Tibial nerve (tissue), 4 donors: ENCODE measurements around the gene PVALEF. TPM values are rescaled to one million over a fixed set of nuclear protein-coding genes. Genes with fewer than 3 reads are reported as not detected.

Experiments
- DNase-seq, 2 donors: peaks; one replicate each; pipeline ENCODE4 v3.0.0-alpha.2; 2019; ENCODE audit warnings: low spot score in 2 of 2
- H3K27ac ChIP-seq, 4 donors: fragments of 200-600 bp; sonication (generic) in 3 of 4; one replicate each; pipeline ENCODE4 v1.5.1; 2017 to 2019; ENCODE audit warnings: mild to moderate bottlenecking in 1 of 4
- H3K27me3 ChIP-seq, 2 donors: fragments of 200-600 bp; sonication (generic) in 1 of 2; one replicate each; pipeline versions ENCODE4 v1.5.1 to v1.6.0; 2017 to 2019
- H3K36me3 ChIP-seq, 3 donors: fragments of 200-600 bp; sonication (generic); one replicate each; pipeline ENCODE4 v1.5.1; 2018 to 2019
- H3K4me1 ChIP-seq, 4 donors: fragments of 200-600 bp; sonication (generic) in 3 of 4; one replicate each; pipeline ENCODE4 v1.5.1; 2017 to 2019
- H3K4me3 ChIP-seq, 4 donors: fragments of 200-600 bp; sonication (generic) in 3 of 4; one replicate each; pipeline ENCODE4 v1.5.1; 2017 to 2019; ENCODE audit warnings: mild to moderate bottlenecking in 1 of 4, moderate library complexity in 1 of 4
- H3K9me3 ChIP-seq, 4 donors: fragments of 200-600 bp; sonication (generic) in 3 of 4; one replicate each; pipeline ENCODE4 v1.5.1; 2017 to 2019
- CTCF ChIP-seq, 5 experiments: fragments of 200-600 bp in 3 of 5; fragments of 450-650 bp in 2 of 5; sonication (generic) in 3 of 5; IDR thresholded peaks; one replicate each; pipeline ENCODE4 v1.5.1; 2016 to 2019; ENCODE audit warnings: antibody characterized with exemption in 5 of 5, mild to moderate bottlenecking in 3 of 5, moderate library complexity in 2 of 5
- EP300 ChIP-seq, 2 donors: sonication (generic); formaldehyde crosslinking; IDR thresholded peaks; one replicate each; pipeline ENCODE4 v1.6.1; 2017; ENCODE audit warnings: antibody characterized with exemption in 2 of 2, mild to moderate bottlenecking in 1 of 2
- POLR2A ChIP-seq, 2 donors: fragments of 450-650 bp; IDR thresholded peaks; one replicate each; pipeline ENCODE4 v1.6.1; 2017; ENCODE audit warnings: antibody characterized with exemption in 2 of 2, mild to moderate bottlenecking in 2 of 2, moderate library complexity in 2 of 2
- WGBS, 2 donors: methylation state at CpG; one replicate each; pipeline ENCODE4 v1.1.5; 2018; 5-methylcytosine and 5-hydroxymethylcytosine counted together
- total RNA-seq, 4 donors: library from RNA; depleted of rRNA; stranded (reverse); fragments of >200 nt; gene quantifications; one replicate each; pipeline ENCODE4 v1.1.0, GENCODE V29; 2016

The PVALEF gene
- total RNA-seq, 4 donors from 2014 or later, result not detected

DNA sequence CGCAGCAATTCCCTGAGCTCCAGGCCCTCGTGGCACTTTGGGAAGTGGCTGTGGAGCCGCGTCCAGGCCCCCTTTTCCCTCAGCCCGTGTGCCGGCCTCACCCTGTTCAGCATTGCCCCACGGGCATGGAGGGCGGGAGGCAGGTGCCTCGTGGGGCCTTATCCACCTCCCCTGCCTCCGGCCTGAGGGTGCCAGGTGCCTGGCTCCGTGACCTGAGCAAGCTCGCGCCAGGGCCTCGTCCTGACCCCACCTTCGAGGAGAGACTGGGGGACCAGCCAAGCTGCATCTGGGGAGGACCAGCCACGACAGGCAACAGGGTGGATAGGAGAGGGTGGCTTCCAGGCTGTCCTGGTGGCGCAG, 27.7 kb downstream of the PVALEF start:
- DNase-seq, result no peak
- TF ChIP-seq EP300 (IDR thresholded peaks at IDR 0.05) (no peak), CTCF (IDR thresholded peaks at IDR 0.05) (no peak), POLR2A (IDR thresholded peaks at IDR 0.05) (no peak)
- H3K4me3 ChIP-seq, result no peak overlapping the region
- no peak overlapping the region for H3K27ac ChIP-seq
- no peaks in the 10 kb centered on the region for H3K9me3 ChIP-seq
- peaks cover 0 to 5% (median 0%) of the 10 kb centered on the region in 4 donors for H3K4me1 ChIP-seq
- H3K36me3 ChIP-seq, result peaks cover 0 to 97% (median 2%) of the 10 kb centered on the region in 3 donors
- no peaks in the 10 kb centered on the region for H3K27me3 ChIP-seq
- WGBS, 2 donors, result 86 to 88% methylated on average over 9 to 11 of the region's 17 CpGs

GRCh38 chr17:81193470-81194224, 28.3 kb downstream of the PVALEF start:
- peaks cover 0 to 5% (median 0%) of the 10 kb centered on the region in 4 donors for H3K4me1 ChIP-seq
- no peak for TF ChIP-seq EP300 (IDR thresholded peaks at IDR 0.05)
- TF ChIP-seq POLR2A (IDR thresholded peaks at IDR 0.05), result no peak
- TF ChIP-seq CTCF (IDR thresholded peaks at IDR 0.05), result no peak
- WGBS, 2 donors, result 76 to 85% methylated on average over 23 to 25 of the region's 38 CpGs
- H3K36me3 ChIP-seq, result peaks cover 0 to 98% (median 2%) of the 10 kb centered on the region in 3 donors
- no peak for DNase-seq
- no peak overlapping the region for H3K4me3 ChIP-seq
- no peaks in the 10 kb centered on the region for H3K27me3 ChIP-seq
- H3K27ac ChIP-seq, result no peak overlapping the region
- no peaks in the 10 kb centered on the region for H3K9me3 ChIP-seq

GRCh38 chr17:81194225-81194760, 29.0 kb downstream of the PVALEF start:
- no peak for DNase-seq
- 78 to 91% methylated on average over 8 to 9 of the region's 21 CpGs for WGBS, 2 donors
- TF ChIP-seq CTCF (IDR thresholded peaks at IDR 0.05), result no peak
- no peak for TF ChIP-seq EP300 (IDR thresholded peaks at IDR 0.05)
- TF ChIP-seq POLR2A (IDR thresholded peaks at IDR 0.05), result no peak
- peaks cover 0 to 98% (median 2%) of the 10 kb centered on the region in 3 donors for H3K36me3 ChIP-seq
- H3K27me3 ChIP-seq, result no peaks in the 10 kb centered on the region
- no peak overlapping the region for H3K4me3 ChIP-seq
- no peaks in the 10 kb centered on the region for H3K9me3 ChIP-seq
- peaks cover 0 to 5% (median 0%) of the 10 kb centered on the region in 4 donors for H3K4me1 ChIP-seq
- no peak overlapping the region for H3K27ac ChIP-seq

DNA sequence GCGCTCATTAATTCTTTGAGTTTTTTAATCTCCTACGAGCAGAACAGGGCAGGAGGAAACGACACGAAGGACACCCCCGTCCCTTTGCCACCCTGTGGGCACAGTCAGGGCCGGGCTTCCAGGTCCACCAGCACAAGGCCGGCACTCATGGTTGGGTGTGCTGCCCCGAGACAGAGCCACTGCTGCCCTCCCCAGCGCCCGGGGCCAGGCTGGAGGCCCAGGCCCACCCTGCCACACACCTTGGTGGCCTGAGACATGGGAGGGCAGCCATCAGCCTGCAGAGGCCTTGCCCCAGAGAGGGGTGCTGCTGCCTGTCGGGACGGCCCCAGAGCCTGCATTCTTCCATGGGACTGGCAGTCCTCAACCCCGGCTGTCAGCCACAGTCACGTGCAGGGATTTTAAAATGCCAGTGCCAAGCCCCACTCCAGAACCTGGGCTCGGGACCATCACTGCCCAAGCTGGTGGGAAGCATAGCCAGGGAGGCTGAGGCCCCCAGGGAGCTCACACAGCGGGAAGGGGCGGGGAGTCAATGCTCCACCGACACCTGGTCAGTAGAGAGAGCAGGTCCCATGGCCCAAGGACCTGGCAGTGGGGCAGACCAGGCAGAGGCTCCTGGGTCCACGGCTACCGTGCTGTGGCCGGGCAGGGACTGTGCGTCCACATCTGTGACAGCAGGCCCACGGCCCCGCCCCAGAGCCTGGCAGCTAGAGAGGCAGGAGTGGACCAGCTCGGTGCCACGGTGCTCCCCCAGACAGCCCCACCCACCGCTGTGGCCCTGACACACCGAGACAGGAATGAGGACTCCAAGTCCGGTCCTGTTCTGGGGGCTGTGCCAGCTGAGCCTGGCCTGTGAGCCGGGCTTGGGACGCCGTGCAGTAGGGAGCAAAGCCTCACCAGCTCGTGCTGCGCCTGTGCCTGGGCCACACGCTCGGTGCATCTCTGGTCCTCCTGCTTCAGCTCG, 29.9 kb downstream of the PVALEF start:
- Histone ChIP-seq H3K27me3 (no peaks in the 10 kb centered on the region), H3K4me3 (no peak overlapping the region), H3K27ac (no peak overlapping the region), H3K36me3 (peaks cover 0 to 95% (median 2%) of the 10 kb centered on the region in 3 donors), H3K9me3 (no peaks in the 10 kb centered on the region), H3K4me1 (peaks cover 0 to 7% (median under 1%) of the 10 kb centered on the region in 4 donors)
- 86 to 87% methylated on average over 23 to 29 of the region's 37 CpGs for WGBS, 2 donors
- TF ChIP-seq CTCF (IDR thresholded peaks at IDR 0.05), result no peak
- no peak for DNase-seq
